GM18519 (cell line): ENCODE measurements around the gene MARK4.
"Not testable (repeated sequence)": the region's sequence is repeated elsewhere in the genome, so short reads cannot be mapped to it uniquely, and the experiment has no call there.

Source experiments
- ATAC-seq: cut with Tn5 transposase; IDR thresholded peaks from one replicate; pipeline ENCODE4 v1.9.1; 2021; ENCODE audit warnings: mild to moderate bottlenecking, moderate library complexity; ENCODE audit not compliant: unreplicated experiment, low FRiP score

The MARK4 gene

DNA sequence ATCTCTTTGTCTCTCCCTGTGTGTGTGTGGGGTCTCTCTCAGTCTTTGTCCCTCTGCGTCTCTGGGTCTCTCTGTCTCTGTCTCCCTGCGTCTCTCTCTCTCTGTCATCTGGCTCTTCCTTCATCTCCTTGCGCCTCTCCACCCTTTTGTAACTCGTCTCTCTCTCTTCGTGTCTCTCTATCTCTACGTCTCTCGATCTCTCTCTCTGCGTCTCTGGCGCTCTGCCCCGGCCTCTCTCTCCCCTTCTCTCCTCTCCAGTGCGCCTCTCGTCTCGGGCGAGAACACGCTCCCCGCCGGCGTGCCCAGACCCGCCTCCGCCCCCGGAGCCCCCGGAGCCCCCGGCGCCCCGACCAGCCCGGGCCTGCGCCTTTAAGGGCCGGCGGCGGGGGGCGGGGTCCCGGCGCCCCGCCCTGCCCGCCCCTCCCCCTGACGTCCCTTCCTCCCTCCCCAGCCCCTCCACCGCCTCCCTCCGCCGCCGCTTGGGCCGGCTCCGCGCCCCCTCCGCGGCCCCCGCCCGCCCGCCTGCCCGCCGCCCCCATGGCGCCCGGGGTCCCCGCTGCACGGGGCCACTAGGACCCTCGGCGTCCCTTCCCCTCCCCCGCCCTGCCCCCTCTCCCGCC, at the start of gene MARK4:
Gene MARK4 (plus strand): TSS at position 440 of the 620 bp plus-strand sequence. CDS start 318 bp downstream, outside the sequence.
- ATAC-seq, result no peak

DNA sequence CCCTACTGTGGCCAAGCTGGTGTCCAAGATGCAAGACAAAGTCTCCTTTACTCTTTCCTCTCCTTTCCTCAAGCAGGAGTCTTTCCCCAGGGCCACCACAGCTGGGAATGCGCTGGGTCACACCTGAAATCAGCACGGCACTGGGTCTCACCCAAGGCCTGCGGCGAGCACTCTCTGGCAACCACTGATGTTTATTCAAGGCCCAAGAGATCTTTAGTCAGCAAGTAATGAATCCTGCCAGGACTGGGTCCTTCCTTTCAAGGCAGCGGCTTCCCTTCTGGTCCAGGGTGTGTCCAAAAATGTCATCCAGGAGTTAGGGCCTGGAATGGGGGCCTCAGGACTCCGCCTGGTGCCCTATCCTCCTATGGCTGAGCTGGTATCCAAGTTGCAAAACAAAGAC, 48.4 kb upstream of the MARK4 start:
- ATAC-seq, result no peak

DNA sequence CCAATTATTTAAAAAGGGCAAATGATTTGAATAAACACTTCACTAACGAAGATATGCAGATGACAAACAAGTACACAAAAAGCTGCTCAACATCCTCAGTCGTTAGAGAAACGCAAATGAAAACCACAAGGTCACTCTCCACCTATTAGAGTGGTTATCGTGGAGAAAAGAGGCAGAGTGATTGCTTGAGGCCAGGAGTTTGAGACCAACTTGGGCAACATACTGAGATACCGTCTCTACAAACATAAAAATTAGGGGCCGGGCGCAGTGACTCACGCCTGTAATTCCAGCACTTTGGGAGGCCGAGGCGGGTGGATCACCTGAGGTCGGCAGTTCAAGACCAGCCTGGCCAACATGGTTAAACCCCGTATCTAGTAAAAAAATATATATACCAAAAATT, 45.3 kb upstream of the MARK4 start:
- ATAC-seq, result no peak

DNA sequence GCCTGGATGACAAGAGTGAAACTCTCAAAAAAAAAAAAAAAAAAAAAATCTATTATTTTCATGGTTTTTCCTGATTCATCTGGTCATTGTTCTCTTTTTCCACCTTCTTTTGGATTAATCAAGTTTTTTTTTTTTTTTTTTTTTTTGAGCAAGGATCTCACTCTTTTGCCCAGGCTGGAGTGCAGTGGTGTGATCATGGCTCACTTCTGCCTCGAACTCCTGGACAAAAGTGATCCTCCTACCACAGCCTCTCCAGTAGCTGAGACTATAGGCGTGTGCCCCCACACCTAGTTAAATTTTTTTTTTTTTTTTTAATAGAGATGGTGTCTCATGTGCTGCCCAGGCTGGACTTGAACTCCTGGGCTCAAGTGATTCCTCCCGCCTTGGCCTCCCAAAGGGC, 44.7 kb upstream of the MARK4 start:
- no peak for ATAC-seq

DNA sequence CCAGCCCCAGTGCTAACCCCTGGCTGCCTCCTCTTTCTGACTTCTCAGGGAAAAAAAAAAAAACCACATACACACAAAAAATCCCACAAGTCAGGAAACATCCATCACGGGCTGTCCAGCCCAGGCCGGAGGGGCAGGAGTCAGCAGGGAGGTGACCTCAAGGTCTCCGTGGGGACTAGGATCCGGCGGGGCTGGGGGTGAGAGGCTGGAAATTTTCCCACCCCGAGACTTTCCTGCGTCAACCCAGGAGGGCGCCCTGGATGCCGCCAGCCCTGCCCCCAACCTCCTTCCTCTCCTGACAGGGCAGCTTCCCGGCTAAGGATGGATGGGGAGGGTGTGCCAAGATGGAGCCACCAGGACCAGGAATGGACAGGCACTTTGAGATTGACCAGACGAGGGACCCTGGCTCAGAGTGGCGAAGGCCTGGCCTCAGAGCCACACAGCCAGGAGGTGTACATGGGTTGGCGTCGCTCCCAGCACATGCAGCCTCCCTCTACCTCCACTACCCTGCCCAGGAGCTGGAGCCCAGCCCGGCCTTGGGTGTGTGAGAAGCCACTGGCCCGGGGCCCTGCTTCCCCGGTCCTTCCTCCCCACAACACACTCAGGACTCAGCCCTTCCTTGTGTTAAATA, 39.2 kb upstream of the MARK4 start:
- ATAC-seq, result no peak

DNA sequence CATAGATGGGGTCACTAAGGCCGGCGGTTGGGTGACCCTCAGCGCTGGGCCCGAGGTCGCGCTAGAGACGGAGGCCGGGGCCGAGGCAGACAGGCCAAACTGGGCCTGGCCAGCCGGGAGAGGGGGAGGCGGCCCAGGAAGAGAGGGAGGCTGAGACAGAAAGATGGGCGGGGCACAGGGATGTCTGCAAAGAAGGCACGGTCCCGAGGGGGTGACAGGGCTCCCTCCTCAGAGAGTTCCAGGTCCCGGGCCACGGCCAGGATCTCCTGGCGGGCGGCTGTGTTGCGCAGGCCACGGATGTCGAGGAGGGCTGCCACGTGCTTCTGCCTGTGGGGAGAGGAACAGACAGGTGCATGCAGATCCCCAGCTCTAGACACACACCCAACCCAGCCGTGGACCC, 38.0 kb upstream of the MARK4 start:
- ATAC-seq, result no peak

DNA sequence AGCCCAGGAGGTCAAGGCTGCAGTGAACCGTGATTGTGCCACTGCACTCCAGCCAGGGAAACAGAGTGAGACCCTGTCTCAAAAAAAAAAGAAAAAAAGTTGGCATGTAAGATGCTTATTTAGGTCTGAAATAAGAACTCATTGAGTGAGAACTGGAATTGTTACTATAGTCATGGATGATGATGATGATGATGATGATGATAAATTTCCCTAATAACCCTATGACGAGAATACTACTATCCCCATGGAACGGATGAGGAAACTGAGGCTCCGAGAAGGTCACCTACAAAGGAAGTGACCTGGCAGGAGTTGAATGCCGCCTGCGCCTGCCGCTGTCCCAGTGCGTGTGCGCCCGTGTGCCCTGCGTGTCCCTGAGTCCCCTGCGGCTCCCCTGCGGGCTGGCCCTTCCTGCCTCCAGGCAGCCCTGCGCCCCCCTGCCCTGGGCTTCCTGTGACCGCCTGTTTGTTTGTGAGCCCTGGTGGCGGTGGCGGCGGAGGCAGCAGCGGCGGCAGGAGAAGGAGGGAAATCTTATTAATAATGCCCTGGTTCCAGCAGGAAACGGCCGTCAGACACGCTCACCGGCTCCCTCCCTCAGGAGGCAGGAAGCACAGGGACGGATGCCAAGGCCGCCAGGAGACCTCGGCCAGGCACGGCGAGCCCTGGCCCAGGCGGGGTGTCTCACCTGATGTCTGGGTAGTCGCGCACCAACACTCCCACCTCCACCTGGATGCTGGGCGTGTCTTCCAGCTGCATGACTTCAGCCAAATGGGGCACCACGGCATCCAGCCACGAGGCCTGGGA, 35.5 kb upstream of the MARK4 start:
- no peak for ATAC-seq

DNA sequence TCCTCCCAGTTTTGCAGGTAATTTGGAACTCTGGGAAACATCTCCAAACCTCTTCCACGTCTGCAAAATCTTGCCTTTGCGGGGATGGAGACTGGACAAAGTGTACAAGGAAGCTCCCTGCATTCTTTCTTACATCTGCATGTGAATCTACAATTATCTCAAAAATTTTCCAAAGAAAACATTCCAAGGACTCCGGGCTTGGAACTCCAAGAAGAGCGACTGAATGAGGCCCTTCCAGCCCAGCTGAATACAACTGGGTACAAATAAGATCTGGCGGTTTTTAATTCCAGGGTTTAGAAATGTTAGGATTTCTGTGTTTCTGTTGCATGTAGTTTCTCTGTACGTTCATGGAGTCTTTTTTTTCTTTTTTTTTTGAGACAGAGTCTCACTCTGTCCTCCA, 34.4 kb upstream of the MARK4 start:
- ATAC-seq, result no peak

DNA sequence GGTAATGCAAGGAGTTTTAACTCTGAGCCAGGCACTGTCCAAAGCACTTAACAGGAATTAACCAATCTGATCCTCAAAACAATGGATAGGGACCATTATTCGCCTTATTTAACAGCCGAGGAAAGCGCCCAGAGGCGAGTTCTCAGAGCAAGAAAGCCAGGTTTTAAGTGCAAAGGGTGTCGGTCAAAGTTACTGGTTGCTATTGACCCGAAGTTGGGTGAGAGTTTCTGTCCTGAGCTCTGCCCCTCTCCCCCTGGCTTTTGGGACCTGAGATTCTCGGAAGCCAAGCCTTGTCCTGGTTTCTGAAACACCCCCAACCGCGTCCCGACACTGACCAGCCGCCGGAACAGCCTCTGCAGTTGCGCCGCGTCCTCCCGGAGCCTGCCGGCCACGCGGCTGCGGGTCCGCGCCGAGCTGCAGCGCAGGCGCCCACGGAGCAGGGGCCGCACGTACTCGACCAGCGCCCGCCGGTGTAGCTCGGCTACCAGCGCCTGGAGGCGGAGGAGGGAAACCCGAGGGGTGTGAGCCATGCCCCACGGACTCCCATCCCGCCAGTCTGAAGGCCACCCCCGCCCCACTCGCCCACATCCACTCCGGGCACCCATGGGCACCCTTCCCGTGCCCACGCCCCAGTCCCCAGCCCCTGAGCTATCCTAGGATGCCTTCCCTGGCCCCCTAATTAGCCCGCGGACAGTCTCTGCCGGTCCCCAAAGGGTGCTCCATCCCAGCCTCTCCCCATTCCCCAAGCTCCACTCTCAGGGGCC, 33.7 kb upstream of the MARK4 start:
- ATAC-seq, result no peak

DNA sequence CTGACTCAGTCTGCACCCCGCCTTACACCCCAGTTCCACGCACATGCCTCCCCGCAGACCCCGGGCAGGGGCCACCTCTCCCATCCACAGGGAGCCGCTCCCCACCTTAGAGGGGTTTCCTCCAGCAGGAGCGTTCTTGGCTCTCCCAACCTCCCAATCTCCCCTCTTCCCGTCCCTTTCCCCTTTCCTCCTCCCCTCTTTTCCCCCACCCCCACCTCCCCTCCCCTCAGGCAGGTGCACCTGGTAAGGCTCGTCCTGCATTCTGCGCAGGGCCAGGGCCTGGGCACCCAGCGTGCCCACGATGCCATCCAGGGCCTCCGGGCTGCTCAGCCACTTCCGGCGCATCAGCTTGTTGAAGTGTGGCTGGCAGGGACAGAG, 33.1 kb upstream of the MARK4 start:
- ATAC-seq, result no peak

DNA sequence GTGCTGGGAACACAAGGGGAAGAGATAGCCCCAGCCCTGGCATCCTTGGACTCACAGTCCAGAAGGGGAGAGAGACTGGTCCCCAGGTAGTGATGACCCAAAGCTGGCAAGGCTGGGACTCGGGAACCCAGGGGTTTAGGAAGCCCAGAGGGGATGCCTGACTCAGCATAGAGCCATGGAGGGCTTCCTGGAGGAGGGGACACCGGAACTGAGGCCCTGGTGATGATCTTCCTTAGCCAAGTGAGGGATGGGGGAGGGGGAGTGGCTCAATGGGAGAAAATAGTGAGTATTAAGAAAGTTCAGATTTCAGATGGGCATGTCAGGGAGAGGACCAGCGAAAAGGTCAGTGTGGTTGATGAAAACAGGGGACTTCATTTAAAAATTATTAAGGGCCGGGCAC, 32.6 kb upstream of the MARK4 start:
- no peak for ATAC-seq

DNA sequence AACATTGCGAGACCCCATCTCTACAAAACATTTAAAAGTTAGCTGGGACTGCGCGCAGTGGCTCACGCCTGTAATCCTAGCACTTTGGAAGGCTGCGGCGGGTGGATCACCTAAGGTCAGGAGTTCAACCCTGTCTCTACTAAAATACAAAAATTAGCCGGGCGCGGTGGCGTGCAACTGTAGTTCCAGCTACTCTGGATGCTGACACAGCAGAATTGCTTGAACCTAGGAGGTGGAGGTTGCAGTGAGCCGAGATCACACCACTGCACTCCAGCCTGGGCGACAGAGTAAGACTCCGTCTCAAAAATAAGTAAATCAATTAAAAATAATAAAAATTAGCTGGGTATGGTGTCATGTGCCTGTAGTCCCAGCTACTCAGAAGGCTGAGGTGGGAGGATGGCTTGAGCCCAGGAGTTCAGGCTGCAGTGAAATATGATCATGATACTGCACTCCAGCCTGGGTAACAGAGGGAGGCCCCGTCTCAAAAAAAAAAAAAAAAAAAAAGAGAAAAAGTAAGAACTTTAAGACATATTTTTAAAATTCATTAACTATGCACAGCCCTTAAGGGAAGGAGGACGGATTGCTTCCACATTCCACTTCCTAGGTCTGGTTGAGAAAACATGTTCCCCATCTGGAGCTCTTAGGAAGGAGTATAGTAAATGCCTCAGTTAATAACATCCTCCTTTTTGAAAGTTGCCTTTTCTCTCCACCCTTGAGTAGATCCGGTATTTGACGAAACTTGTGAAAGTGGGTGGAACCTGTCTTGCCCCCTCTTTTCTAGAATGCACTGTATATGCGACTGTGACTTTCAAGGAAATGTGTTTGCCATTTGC, 31.9 kb upstream of the MARK4 start:
- ATAC-seq, result no peak

DNA sequence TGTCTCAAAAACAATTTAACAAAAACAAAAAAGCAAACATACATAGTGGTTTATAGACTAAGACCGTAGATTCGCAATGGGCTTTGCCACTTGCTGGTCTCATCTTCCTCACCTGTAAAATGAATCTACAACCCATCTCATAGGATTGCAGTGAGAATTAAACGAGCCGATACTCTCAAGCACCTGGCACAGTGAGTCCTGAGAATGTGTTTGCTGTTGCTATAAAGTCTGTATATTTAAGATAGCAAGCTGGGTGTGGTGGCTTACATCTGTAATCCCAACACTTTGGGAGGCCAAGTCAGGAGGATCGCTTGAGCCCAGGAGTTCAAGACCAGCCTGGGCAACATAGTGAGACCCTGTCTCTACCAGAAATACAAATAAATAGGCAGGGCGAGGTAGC, 28.3 kb upstream of the MARK4 start:
- no peak for ATAC-seq

DNA sequence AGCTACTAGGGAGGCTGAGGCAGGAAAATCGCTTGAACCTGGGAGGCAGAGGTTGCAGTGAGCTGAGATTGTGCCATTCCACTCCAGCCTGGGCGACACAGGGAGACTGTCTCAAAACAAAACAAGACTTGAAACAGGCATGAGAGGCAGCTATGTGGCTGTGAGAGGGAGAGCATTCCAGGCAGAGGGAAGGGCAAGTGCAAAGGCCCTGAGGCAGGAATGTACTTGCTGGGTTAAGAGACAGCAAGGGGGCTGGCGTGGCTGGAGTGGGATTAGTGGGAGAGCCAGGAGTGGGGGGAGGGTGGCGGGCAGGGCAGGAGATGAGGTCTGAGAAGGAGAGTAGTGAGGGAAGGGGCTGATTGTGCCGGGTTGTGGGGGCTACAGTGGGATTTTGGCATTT, 27.2 kb upstream of the MARK4 start:
- ATAC-seq, result no peak

DNA sequence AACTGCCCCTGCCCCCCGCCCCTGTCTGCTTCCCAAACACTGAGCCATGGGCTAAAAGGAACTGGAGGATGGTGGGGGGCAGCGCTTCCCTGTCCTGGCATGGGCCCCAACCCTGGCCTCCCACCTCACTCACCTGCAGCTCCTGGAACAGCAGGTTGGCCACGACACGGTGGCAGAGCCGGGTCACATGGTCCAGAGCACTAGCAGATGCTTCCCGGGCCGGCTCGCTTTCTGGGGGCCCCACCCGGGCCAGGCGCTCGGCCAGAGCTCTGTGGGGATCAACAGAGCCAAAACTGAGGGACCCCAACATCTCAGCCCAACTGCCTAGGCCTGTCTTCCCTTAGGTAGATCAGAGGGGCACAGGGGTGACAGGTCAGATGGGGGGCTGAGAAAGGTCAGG, 26.4 kb upstream of the MARK4 start:
- ATAC-seq, result no peak

DNA sequence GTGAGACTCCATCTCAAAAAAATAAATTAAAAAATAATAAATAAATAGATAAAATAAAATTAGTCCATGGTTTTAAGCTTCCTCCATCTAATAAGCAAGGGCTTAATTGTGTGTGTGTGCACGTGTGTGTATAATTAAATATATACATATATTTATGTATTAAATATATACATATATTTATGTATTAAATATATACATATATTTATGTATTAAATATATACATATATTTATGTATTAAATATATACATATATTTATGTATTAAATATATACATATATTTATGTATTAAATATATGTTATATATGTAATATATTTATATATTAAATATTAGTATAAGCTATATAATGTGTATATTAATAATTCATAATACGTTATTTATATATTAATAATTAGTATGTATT, 22.0 kb upstream of the MARK4 start:
- not testable (repeated sequence) for ATAC-seq

DNA sequence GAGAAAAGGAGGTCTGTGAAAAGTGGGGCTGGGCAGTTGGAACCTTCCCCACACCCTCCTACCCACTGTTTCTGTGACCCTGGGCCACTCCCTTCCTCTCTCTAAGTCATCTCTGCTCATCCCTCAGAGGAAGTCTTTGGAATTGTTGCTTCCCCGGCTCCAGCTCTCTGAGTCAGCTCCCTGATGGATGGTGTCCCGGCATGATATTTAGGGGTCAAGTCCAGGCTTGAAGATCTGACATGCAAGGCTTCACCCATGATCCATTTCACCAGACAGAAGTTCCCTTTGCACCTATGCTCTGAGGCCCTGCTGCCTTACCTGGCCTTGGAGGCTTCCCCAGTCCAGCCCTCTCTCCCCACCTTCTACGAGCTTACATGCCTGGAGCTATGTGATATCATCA, 19.2 kb upstream of the MARK4 start:
- no peak for ATAC-seq

DNA sequence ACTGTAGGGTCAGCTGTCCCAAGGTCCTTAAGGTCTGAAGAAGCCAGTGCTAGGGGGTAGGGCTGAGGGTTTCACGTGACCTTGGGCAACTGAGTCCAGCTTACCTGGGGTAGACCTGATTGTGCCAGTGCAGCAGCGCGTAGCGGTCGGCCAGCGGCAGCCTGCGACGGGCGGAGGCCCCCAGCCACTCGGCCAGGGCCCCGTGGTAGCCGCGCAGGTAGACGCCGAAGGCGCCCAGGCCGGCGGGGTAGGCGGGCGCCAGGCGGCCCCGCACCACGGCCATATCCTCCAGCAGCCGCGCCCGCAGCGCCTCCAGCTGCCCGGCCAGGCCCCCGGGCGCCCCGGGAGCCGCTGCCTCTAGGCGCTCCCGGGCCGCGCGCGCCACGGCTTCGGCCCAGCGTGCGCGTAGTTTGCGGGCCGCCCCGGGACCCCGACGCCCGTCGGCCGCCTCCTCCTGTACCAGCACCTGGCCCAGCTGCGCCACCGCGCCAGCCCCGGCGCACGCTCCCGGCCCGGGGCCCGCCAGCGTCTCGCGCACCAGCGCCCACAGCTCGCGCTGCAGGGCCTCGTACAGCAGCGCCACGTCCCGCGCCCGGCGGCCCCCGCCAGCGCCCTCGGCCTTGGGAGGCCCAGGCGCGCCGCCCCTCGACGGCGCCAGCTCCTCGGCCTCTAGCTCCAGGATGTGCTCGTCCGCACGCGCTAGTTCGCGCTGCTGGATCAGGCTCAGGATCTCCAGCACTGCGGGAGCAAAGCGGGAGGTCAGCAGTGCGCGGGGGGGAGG, 16.8 kb upstream of the MARK4 start:
- no peak for ATAC-seq

DNA sequence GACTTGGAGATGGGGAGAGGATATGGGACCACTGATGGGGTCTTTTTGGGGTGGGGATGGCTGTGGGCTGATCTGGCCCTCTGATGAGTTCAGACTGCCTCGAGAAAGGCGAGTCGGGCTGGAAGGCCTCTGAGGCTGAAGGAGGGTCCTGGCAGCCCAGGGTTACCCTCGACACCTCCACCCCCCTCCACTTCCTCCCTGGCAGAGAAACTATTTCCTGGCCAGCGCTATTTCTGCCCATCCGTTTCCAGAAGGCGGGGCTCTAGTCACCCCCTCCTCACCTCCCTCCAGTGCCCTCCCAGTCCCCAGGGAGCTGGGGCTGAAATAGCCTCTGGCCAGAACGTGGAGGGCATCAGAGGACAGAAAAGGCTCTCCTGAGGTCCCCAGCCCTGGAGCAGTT, 15.6 kb upstream of the MARK4 start:
- no peak for ATAC-seq

DNA sequence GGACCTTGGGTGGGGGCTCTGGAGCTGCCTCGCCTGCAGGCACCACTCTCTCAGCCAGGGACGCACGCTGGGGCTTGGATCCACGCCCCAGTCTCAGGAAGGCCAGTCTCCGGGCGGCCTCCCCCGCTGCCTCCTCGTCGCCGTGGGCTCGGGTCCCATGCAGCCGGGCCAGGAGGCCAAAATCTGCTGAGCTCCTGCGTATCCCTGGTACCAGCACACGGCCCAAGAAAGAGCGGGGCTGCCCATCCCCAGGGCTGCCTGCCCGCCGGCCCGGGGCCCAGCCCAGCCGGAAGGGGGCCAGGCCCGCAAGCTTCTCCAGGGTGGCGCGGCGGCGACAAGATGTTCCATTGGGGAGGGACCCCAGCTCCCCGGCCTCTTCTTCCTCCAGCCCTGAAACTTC, 12.5 kb upstream of the MARK4 start:
- ATAC-seq, result no peak
